ENCODE results near the gene RAP1GAP.

RAP1GAP gene

DNA sequence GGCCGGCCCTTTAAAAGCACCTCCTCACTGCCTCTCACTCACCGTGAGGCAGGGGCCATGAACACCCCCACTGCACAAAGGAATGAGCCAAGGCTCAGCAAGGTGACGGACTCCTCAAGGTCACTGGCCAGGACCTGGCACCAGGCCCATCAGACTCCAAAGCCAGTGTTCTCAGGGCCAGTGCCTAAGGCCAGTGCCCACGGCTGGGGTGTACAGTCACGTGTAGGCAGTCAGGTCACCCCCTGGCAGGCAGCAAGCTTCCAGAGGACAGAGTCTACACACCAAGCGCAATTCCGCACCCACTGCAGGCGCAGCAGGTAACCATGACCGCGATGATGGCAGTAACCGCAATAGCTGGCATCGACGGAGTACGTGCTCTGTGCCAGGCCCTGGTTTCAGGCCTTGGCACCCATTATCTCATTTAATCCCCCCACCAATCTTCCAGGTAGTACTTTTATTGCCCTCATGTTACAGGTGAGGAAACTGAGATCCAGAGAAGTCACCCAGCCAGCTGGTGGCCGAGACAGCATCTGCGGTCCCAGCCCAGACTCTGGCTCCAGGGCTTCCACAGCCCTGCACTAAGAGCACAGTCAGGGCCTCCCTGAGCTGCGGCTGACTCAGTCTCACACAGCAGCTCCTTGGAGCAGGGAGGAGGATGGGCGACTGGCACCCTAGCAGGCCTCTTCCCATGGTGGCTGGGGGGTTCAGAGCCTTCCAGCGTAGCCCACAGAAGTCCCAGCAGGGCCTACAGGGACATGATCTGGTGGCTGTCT, 27.0 kb downstream of the RAP1GAP start:
- Histone ChIP-seq H2BK15ac (replicated peaks; ENCODE audit: low read depth) (no peak overlapping the region), H3K27me3 (ENCODE audit: insufficient read depth, low read length, poor library complexity) (no peaks in the 10 kb centered on the region), H3K4ac (ENCODE audit: low read depth, low read length) (no peak overlapping the region), H3K23ac (ENCODE audit: low read length) (no peak overlapping the region), H4K5ac (ENCODE audit: low read length) (no peak overlapping the region), H3K4me1 (ENCODE audit: control insufficient read depth, low read depth, low read length) (peaks cover 14% of the 10 kb centered on the region), H2BK120ac (ENCODE audit: low read depth, low read length) (no peak overlapping the region), H3K18ac (ENCODE audit: low read length) (no peak overlapping the region), H3K27ac (ENCODE audit: low read depth, low read length) (no peak overlapping the region), H3K79me1 (ENCODE audit: low read length) (no peaks in the 10 kb centered on the region), H2BK5ac (ENCODE audit: low read length) (no peak overlapping the region), H2AK5ac (ENCODE audit: low read length) (peak overlapping the region; percentile 69), H3K79me2 (ENCODE audit: control insufficient read depth, insufficient read depth, low read length) (no peaks in the 10 kb centered on the region), H4K8ac (ENCODE audit: low read depth, low read length) (no peak overlapping the region), H3K56ac (ENCODE audit: low read length) (no peak overlapping the region), H3K9ac (ENCODE audit: low read length) (no peak overlapping the region), H3K4me3 (ENCODE audit: low read length) (no peak overlapping the region), H3K4me2 (ENCODE audit: low read length) (no peak overlapping the region), H3K36me3 (ENCODE audit: control insufficient read depth, insufficient read depth, low read length) (no peaks in the 10 kb centered on the region)
- DNase-seq, result no peak
- no CpG with 5 or more reads among the region's 19 CpGs for WGBS (ENCODE audit: extremely low coverage, insufficient coverage, low lambda C conversion rate)

DNA sequence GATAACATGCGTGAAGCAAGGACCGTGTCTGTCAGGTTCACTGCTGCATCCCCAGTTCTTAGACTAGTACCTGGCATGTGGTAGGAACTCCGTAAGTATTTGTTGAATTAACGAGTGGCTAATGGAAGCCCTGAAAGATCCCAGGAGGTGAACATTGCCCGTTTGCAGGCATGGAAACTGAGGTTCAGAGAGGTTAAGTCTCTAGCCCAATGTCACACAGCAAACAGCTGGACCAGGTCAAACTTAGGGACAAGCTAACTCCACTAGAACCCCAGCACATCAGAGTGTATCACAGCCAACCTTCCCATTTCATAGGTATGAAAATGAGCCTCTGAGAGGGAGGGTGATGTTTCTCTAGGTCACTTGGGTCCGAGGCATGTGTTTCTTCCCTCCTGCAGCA, 27.6 kb downstream of the RAP1GAP start:
- Histone ChIP-seq H3K18ac (ENCODE audit: low read length) (no peak overlapping the region), H2BK15ac (replicated peaks; ENCODE audit: low read depth) (no peak overlapping the region), H2AK5ac (ENCODE audit: low read length) (peak overlapping the region; percentile 58), H3K56ac (ENCODE audit: low read length) (no peak overlapping the region), H3K4me2 (ENCODE audit: low read length) (no peak overlapping the region), H3K4me1 (ENCODE audit: control insufficient read depth, low read depth, low read length) (peaks cover 14% of the 10 kb centered on the region), H3K27me3 (ENCODE audit: insufficient read depth, low read length, poor library complexity) (no peaks in the 10 kb centered on the region), H2BK5ac (ENCODE audit: low read length) (no peak overlapping the region), H3K4me3 (ENCODE audit: low read length) (no peak overlapping the region), H3K27ac (ENCODE audit: low read depth, low read length) (no peak overlapping the region), H3K36me3 (ENCODE audit: control insufficient read depth, insufficient read depth, low read length) (no peaks in the 10 kb centered on the region), H2BK120ac (ENCODE audit: low read depth, low read length) (no peak overlapping the region), H3K23ac (ENCODE audit: low read length) (no peak overlapping the region), H3K4ac (ENCODE audit: low read depth, low read length) (no peak overlapping the region), H4K8ac (ENCODE audit: low read depth, low read length) (no peak overlapping the region), H3K79me2 (ENCODE audit: control insufficient read depth, insufficient read depth, low read length) (no peaks in the 10 kb centered on the region), H3K9ac (ENCODE audit: low read length) (no peak overlapping the region), H4K5ac (ENCODE audit: low read length) (no peak overlapping the region), H3K79me1 (ENCODE audit: low read length) (no peaks in the 10 kb centered on the region)
- DNase-seq, result no peak
- no CpG with 5 or more reads among the region's 6 CpGs for WGBS (ENCODE audit: extremely low coverage, insufficient coverage, low lambda C conversion rate)

DNA sequence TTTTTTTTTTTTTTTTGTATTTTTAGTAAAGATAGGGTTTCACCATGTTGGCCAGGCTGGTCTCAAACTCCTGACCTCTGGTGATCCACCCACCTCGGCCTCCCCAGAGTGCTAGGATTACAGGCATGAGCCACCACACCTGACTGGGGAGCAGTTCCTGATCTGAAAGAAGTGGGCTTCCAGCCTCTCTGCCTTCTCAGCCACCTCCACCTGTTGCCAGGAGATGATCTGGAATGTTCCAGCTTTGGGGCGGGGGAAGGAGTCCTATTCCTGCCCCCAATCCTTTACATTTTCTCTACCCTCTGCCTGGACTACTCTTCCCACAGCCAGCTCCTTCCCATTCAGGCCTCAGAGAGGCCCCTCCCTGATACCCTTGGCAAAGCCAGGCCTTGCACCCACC, 28.1 kb downstream of the RAP1GAP start:
- Histone ChIP-seq H4K5ac (ENCODE audit: low read length) (no peak overlapping the region), H3K4me3 (ENCODE audit: low read length) (no peak overlapping the region), H2BK120ac (ENCODE audit: low read depth, low read length) (no peak overlapping the region), H3K79me1 (ENCODE audit: low read length) (no peaks in the 10 kb centered on the region), H4K8ac (ENCODE audit: low read depth, low read length) (no peak overlapping the region), H2AK5ac (ENCODE audit: low read length) (peak overlapping the region; percentile 58), H3K4me2 (ENCODE audit: low read length) (no peak overlapping the region), H3K56ac (ENCODE audit: low read length) (no peak overlapping the region), H3K23ac (ENCODE audit: low read length) (no peak overlapping the region), H3K18ac (ENCODE audit: low read length) (no peak overlapping the region), H2BK5ac (ENCODE audit: low read length) (no peak overlapping the region), H3K4ac (ENCODE audit: low read depth, low read length) (no peak overlapping the region), H3K27me3 (ENCODE audit: insufficient read depth, low read length, poor library complexity) (no peaks in the 10 kb centered on the region), H3K36me3 (ENCODE audit: control insufficient read depth, insufficient read depth, low read length) (no peaks in the 10 kb centered on the region), H3K79me2 (ENCODE audit: control insufficient read depth, insufficient read depth, low read length) (no peaks in the 10 kb centered on the region), H3K4me1 (ENCODE audit: control insufficient read depth, low read depth, low read length) (peaks cover 14% of the 10 kb centered on the region), H3K27ac (ENCODE audit: low read depth, low read length) (no peak overlapping the region), H2BK15ac (replicated peaks; ENCODE audit: low read depth) (no peak overlapping the region), H3K9ac (ENCODE audit: low read length) (no peak overlapping the region)
- DNase-seq, result no peak
- WGBS (ENCODE audit: extremely low coverage, insufficient coverage, low lambda C conversion rate), result no CpG with 5 or more reads among the region's 2 CpGs

DNA sequence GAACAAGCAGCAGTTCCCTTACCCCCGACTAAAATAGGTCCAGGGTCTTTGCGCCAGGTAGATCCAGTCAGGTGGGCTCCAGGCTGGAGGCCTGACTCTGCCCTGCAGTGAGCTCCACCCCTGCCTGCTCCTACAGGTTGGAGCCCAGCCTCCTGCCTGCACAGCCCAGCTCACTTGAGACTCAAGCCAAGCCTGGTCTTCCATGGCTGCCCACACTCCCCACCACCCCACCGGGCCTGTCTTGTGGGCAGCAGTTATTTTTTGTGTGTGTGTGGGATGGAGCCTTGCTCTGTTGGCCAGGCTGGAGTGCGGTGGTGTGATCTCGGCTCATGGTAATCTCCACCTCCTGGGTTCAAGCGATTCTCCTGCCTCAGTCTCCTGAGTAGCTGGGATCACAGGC, 28.5 kb downstream of the RAP1GAP start:
- no peak overlapping the region for H3K4me3 ChIP-seq (ENCODE audit: low read length)
- no peak overlapping the region for H3K23ac ChIP-seq (ENCODE audit: low read length)

DNA sequence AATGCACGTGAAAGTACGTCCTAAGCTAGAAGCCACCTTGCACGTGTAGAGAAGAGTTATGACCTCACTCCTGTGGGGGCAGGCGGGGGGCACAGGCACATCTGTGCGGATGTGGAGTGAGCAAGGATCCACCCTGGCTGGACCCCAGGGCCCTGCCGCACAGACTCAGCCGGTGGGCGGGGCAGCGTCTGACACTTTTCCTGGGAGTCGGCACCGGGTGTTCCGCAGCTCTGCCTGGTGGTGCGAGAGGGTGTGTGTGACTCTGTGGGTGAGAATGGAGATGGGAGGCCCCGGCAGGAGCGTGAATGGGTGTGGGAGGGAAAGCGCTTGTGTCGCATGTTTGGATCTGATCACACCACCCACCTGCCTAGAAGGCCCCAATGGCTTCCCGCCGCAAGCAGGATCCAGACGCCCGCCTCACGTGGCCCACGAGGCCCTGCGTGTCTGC, 29.5 kb downstream of the RAP1GAP start:
- Histone ChIP-seq H2BK15ac (replicated peaks; ENCODE audit: low read depth) (no peak overlapping the region), H4K5ac (ENCODE audit: low read length) (no peak overlapping the region), H3K23ac (ENCODE audit: low read length) (no peak overlapping the region), H3K27ac (ENCODE audit: low read depth, low read length) (peak overlapping the region; percentile 0), H3K4me2 (ENCODE audit: low read length) (no peak overlapping the region), H3K79me1 (ENCODE audit: low read length) (no peaks in the 10 kb centered on the region), H3K4me1 (ENCODE audit: control insufficient read depth, low read depth, low read length) (peaks cover 18% of the 10 kb centered on the region), H3K18ac (ENCODE audit: low read length) (no peak overlapping the region), H3K27me3 (ENCODE audit: insufficient read depth, low read length, poor library complexity) (no peaks in the 10 kb centered on the region), H3K56ac (ENCODE audit: low read length) (no peak overlapping the region), H3K4me3 (ENCODE audit: low read length) (no peak overlapping the region), H2BK120ac (ENCODE audit: low read depth, low read length) (no peak overlapping the region), H2AK5ac (ENCODE audit: low read length) (no peak overlapping the region), H3K4ac (ENCODE audit: low read depth, low read length) (no peak overlapping the region), H2BK5ac (ENCODE audit: low read length) (peak overlapping the region; percentile 9), H3K36me3 (ENCODE audit: control insufficient read depth, insufficient read depth, low read length) (no peaks in the 10 kb centered on the region), H4K8ac (ENCODE audit: low read depth, low read length) (no peak overlapping the region), H3K79me2 (ENCODE audit: control insufficient read depth, insufficient read depth, low read length) (no peaks in the 10 kb centered on the region), H3K9ac (ENCODE audit: low read length) (no peak overlapping the region)
- DNase-seq, result peak; percentile 78
- WGBS (ENCODE audit: extremely low coverage, insufficient coverage, low lambda C conversion rate), result no CpG with 5 or more reads among the region's 24 CpGs

More for the DNA sequence above, 28.5 kb downstream of the RAP1GAP start:
- Histone ChIP-seq H3K18ac (ENCODE audit: low read length) (no peak overlapping the region), H3K79me2 (ENCODE audit: control insufficient read depth, insufficient read depth, low read length) (no peaks in the 10 kb centered on the region), H3K4me1 (ENCODE audit: control insufficient read depth, low read depth, low read length) (peaks cover 14% of the 10 kb centered on the region), H3K79me1 (ENCODE audit: low read length) (no peaks in the 10 kb centered on the region), H4K8ac (ENCODE audit: low read depth, low read length) (no peak overlapping the region), H2BK15ac (replicated peaks; ENCODE audit: low read depth) (no peak overlapping the region), H2BK5ac (ENCODE audit: low read length) (no peak overlapping the region), H2BK120ac (ENCODE audit: low read depth, low read length) (no peak overlapping the region), H4K5ac (ENCODE audit: low read length) (no peak overlapping the region), H3K56ac (ENCODE audit: low read length) (no peak overlapping the region), H3K36me3 (ENCODE audit: control insufficient read depth, insufficient read depth, low read length) (no peaks in the 10 kb centered on the region), H3K4ac (ENCODE audit: low read depth, low read length) (no peak overlapping the region), H3K9ac (ENCODE audit: low read length) (no peak overlapping the region), H3K27ac (ENCODE audit: low read depth, low read length) (peak overlapping the region; percentile 6), H3K27me3 (ENCODE audit: insufficient read depth, low read length, poor library complexity) (no peaks in the 10 kb centered on the region), H3K4me2 (ENCODE audit: low read length) (no peak overlapping the region), H2AK5ac (ENCODE audit: low read length) (peak overlapping the region; percentile 69)
- no CpG with 5 or more reads among the region's 6 CpGs for WGBS (ENCODE audit: extremely low coverage, insufficient coverage, low lambda C conversion rate)
- no peak for DNase-seq
